Measurements from ENCODE around the gene CGNL1.

The CGNL1 gene

DNA sequence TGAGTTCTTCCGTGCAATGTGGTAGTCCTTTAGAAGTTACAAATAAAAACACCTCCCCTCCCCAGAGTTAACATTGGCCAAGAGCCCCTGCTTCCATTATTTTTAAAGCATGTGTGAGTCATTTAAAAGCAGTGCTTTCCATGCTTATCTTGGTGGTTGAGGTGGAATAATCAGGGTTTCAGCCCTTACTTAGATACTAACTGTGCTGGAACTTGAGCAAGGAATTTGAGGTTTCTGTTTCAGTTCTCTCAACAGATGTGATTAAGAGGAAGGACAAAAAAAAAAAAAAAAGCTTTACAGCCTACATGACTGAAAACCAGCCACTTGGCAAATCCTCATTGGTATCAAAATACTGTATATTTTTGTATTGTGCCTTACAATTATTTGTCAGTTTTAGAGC, 64.5 kb downstream of the CGNL1 start:
- Histone ChIP-seq H3K4me2 (ENCODE audit: low read depth, low read length) (no peak overlapping the region), H3K36me3 (replicated peaks; ENCODE audit: insufficient read depth, low read length) (no peaks in the 10 kb centered on the region), H2AFZ (ENCODE audit: low read length) (no peak overlapping the region), H3K27me3 (replicated peaks; ENCODE audit: insufficient read depth, low read length) (no peaks in the 10 kb centered on the region), H3K9me3 (replicated peaks; ENCODE audit: insufficient read depth, low read length) (no peaks in the 10 kb centered on the region), H3K79me2 (ENCODE audit: low read length) (no peaks in the 10 kb centered on the region), H3K9ac (ENCODE audit: low read length) (no peak overlapping the region), H3K27ac (ENCODE audit: low read length) (no peak overlapping the region), H3K4me3 (ENCODE audit: low read length) (no peak overlapping the region), H3K4me1 (ENCODE audit: low read length) (no peaks in the 10 kb centered on the region), H3F3A (ENCODE audit: insufficient read depth, low read length) (no peaks in the 10 kb centered on the region), H3K9me2 (replicated peaks; ENCODE audit: insufficient read depth, low read length) (no peaks in the 10 kb centered on the region), H4K20me1 (ENCODE audit: insufficient read depth, low read length) (no peaks in the 10 kb centered on the region)
- DNase-seq: peak; percentile 39
- no peak for TF ChIP-seq EZH2 (optimal IDR thresholded peaks at IDR 0.05; ENCODE audit: low read depth, low read length)
- TF ChIP-seq, protein P1, sequence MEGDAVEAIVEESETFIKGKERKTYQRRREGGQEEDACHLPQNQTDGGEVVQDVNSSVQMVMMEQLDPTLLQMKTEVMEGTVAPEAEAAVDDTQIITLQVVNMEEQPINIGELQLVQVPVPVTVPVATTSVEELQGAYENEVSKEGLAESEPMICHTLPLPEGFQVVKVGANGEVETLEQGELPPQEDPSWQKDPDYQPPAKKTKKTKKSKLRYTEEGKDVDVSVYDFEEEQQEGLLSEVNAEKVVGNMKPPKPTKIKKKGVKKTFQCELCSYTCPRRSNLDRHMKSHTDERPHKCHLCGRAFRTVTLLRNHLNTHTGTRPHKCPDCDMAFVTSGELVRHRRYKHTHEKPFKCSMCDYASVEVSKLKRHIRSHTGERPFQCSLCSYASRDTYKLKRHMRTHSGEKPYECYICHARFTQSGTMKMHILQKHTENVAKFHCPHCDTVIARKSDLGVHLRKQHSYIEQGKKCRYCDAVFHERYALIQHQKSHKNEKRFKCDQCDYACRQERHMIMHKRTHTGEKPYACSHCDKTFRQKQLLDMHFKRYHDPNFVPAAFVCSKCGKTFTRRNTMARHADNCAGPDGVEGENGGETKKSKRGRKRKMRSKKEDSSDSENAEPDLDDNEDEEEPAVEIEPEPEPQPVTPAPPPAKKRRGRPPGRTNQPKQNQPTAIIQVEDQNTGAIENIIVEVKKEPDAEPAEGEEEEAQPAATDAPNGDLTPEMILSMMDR (IDR thresholded peaks at IDR 0.05; ENCODE audit: low read length): no peak

GRCh38 chr15:57442335-57442734, 66.0 kb downstream of the CGNL1 start:
- DNase-seq: no peak
- TF ChIP-seq EZH2phosphoT487 (IDR thresholded peaks at IDR 0.05; ENCODE audit: low read length) (no peak), EZH2 (optimal IDR thresholded peaks at IDR 0.05; ENCODE audit: low read depth, low read length) (no peak)
- TF ChIP-seq, protein P1 (IDR thresholded peaks at IDR 0.05; ENCODE audit: low read length): no peak
- Histone ChIP-seq H3K9me2 (replicated peaks; ENCODE audit: insufficient read depth, low read length) (no peaks in the 10 kb centered on the region), H3K36me3 (replicated peaks; ENCODE audit: insufficient read depth, low read length) (no peaks in the 10 kb centered on the region), H3K27me3 (replicated peaks; ENCODE audit: insufficient read depth, low read length) (no peaks in the 10 kb centered on the region), H4K20me1 (ENCODE audit: insufficient read depth, low read length) (no peaks in the 10 kb centered on the region), H3K9ac (ENCODE audit: low read length) (no peak overlapping the region), H3K4me3 (ENCODE audit: low read length) (no peak overlapping the region), H3F3A (ENCODE audit: insufficient read depth, low read length) (no peaks in the 10 kb centered on the region), H3K27ac (ENCODE audit: low read length) (no peak overlapping the region), H2AFZ (ENCODE audit: low read length) (no peak overlapping the region), H3K4me1 (ENCODE audit: low read length) (no peaks in the 10 kb centered on the region), H3K79me2 (ENCODE audit: low read length) (no peaks in the 10 kb centered on the region), H3K9me3 (replicated peaks; ENCODE audit: insufficient read depth, low read length) (no peaks in the 10 kb centered on the region), H3K4me2 (ENCODE audit: low read depth, low read length) (no peak overlapping the region)

- no peaks in the 10 kb centered on the region for H3K9me3 ChIP-seq (replicated peaks; ENCODE audit: insufficient read depth, low read length)
- H3K4me2 ChIP-seq (ENCODE audit: low read depth, low read length): no peak overlapping the region
- H3K9me2 ChIP-seq (replicated peaks; ENCODE audit: insufficient read depth, low read length): no peaks in the 10 kb centered on the region
- H3K4me1 ChIP-seq (ENCODE audit: low read length): no peaks in the 10 kb centered on the region
- no peak overlapping the region for H3K27ac ChIP-seq (ENCODE audit: low read length)
- no peak overlapping the region for H3K9ac ChIP-seq (ENCODE audit: low read length)
- no peak overlapping the region for H3K4me3 ChIP-seq (ENCODE audit: low read length)
- no peak for TF ChIP-seq EZH2phosphoT487 (IDR thresholded peaks at IDR 0.05; ENCODE audit: low read length)
- TF ChIP-seq, protein P1 (IDR thresholded peaks at IDR 0.05; ENCODE audit: low read length): no peak
- TF ChIP-seq EZH2 (optimal IDR thresholded peaks at IDR 0.05; ENCODE audit: low read depth, low read length): no peak
- H3K27me3 ChIP-seq (replicated peaks; ENCODE audit: insufficient read depth, low read length): no peaks in the 10 kb centered on the region
- DNase-seq: no peak
- no peak overlapping the region for H2AFZ ChIP-seq (ENCODE audit: low read length)
- no peaks in the 10 kb centered on the region for H3F3A ChIP-seq (ENCODE audit: insufficient read depth, low read length)
- H4K20me1 ChIP-seq (ENCODE audit: insufficient read depth, low read length): no peaks in the 10 kb centered on the region
- H3K79me2 ChIP-seq (ENCODE audit: low read length): no peaks in the 10 kb centered on the region
- no peaks in the 10 kb centered on the region for H3K36me3 ChIP-seq (replicated peaks; ENCODE audit: insufficient read depth, low read length)
These were observed 67.2 kb downstream of the CGNL1 start for GRCh38 chr15:57443486-57443885.
